ENCODE results near the gene TMPRSS3.

DNA sequence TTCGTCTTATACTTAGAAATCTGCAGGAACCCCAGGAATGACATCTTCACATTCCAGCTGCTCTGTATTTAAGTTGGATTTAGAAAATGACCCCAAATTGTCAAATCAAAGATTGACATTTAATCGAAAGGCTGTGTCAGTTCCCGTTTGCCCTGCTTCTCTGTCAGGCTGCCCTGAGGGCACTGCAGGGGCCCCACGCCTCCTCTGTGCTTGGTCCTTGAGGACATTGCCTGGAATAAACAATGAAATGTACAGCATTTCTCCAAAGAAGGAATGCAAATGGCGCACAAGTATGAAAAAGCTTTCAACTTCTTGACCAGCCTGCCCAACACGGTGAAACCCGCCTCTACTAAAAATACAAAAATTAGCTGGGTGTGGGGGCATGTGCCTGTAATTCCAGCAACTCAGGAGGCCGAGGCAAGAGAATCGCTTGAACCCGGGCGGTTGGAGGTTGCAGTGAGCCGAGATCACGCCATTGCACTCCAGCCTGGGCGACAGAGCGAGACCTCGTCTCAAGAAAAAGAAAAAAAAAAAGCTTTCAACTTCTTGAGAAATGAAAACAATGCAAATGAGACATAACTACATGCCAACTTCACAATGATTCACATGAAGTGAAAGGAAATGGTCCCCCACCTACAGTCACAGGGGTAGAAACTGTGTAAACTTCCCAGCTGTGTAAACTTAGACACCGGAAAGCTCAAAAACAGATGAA lies 3.0 kb downstream of the TMPRSS3 start:
- TF ChIP-seq, protein P1, sequence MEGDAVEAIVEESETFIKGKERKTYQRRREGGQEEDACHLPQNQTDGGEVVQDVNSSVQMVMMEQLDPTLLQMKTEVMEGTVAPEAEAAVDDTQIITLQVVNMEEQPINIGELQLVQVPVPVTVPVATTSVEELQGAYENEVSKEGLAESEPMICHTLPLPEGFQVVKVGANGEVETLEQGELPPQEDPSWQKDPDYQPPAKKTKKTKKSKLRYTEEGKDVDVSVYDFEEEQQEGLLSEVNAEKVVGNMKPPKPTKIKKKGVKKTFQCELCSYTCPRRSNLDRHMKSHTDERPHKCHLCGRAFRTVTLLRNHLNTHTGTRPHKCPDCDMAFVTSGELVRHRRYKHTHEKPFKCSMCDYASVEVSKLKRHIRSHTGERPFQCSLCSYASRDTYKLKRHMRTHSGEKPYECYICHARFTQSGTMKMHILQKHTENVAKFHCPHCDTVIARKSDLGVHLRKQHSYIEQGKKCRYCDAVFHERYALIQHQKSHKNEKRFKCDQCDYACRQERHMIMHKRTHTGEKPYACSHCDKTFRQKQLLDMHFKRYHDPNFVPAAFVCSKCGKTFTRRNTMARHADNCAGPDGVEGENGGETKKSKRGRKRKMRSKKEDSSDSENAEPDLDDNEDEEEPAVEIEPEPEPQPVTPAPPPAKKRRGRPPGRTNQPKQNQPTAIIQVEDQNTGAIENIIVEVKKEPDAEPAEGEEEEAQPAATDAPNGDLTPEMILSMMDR (tag by site-specific recombination; IDR thresholded peaks at IDR 0.05) = no peak
- TF ChIP-seq ZNF324 (tag by site-specific recombination; IDR thresholded peaks at IDR 0.05) = no peak
- TF ChIP-seq, protein P2, sequence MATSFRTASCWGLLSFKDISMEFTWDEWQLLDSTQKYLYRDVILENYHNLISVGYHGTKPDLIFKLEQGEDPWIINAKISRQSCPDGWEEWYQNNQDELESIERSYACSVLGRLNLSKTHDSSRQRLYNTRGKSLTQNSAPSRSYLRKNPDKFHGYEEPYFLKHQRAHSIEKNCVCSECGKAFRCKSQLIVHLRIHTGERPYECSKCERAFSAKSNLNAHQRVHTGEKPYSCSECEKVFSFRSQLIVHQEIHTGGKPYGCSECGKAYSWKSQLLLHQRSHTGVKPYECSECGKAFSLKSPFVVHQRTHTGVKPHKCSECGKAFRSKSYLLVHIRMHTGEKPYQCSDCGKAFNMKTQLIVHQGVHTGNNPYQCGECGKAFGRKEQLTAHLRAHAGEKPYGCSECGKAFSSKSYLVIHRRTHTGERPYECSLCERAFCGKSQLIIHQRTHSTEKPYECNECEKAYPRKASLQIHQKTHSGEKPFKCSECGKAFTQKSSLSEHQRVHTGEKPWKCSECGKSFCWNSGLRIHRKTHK (tag by site-specific recombination; IDR thresholded peaks at IDR 0.05) = no peak
- no peak for TF ChIP-seq ZFP41 (tag by site-specific recombination; IDR thresholded peaks at IDR 0.05; ENCODE audit: borderline replicate concordance)
- TF ChIP-seq, protein P3, sequence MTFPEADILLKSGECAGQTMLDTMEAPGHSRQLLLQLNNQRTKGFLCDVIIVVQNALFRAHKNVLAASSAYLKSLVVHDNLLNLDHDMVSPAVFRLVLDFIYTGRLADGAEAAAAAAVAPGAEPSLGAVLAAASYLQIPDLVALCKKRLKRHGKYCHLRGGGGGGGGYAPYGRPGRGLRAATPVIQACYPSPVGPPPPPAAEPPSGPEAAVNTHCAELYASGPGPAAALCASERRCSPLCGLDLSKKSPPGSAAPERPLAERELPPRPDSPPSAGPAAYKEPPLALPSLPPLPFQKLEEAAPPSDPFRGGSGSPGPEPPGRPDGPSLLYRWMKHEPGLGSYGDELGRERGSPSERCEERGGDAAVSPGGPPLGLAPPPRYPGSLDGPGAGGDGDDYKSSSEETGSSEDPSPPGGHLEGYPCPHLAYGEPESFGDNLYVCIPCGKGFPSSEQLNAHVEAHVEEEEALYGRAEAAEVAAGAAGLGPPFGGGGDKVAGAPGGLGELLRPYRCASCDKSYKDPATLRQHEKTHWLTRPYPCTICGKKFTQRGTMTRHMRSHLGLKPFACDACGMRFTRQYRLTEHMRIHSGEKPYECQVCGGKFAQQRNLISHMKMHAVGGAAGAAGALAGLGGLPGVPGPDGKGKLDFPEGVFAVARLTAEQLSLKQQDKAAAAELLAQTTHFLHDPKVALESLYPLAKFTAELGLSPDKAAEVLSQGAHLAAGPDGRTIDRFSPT (tag by site-specific recombination; IDR thresholded peaks at IDR 0.05) = no peak
- no peak for TF ChIP-seq ZNF510 (tag by site-specific recombination; IDR thresholded peaks at IDR 0.05; ENCODE audit: insufficient replicate concordance)
- no peak for TF ChIP-seq ZNF768 (tag by site-specific recombination; IDR thresholded peaks at IDR 0.05)
- TF ChIP-seq ZBTB17 (tag by site-specific recombination; IDR thresholded peaks at IDR 0.05) = no peak
- TF ChIP-seq ZNF792 (tag by site-specific recombination; IDR thresholded peaks at IDR 0.05) = no peak
- TF ChIP-seq YY1 (tag by site-specific recombination; IDR thresholded peaks at IDR 0.05) = no peak
